Breast epithelium (tissue), 4 donors: Measurements from ENCODE around the gene SEMA3G. TPM values are rescaled to one million over a fixed set of nuclear protein-coding genes. Genes with fewer than 3 reads are reported as not detected.

Experiments
- DNase-seq, 2 donors: peaks; one replicate each; pipeline ENCODE4 v3.0.0-alpha.2; 2019; ENCODE audit warnings: low spot score in 2 of 2
- H3K27ac ChIP-seq, 2 donors: fragments of 200-600 bp; sonication (generic) in 1 of 2; one replicate each; pipeline ENCODE4 v1.5.1; 2016 to 2019; ENCODE audit warnings: mild to moderate bottlenecking in 1 of 2
- H3K27me3 ChIP-seq, 2 donors: fragments of 200-600 bp; sonication (generic) in 1 of 2; one replicate each; pipeline versions ENCODE4 v1.5.1 to v1.6.0; 2017 to 2019; ENCODE audit warnings: control low read depth in 1 of 2, mild to moderate bottlenecking in 1 of 2
- H3K36me3 ChIP-seq: fragments of 200-600 bp; one replicate; pipeline ENCODE4 v1.5.1; 2019
- H3K4me1 ChIP-seq, 2 donors: fragments of 200-600 bp; sonication (generic); one replicate each; pipeline ENCODE4 v1.5.1; 2016 to 2019; ENCODE audit warnings: control low read depth in 1 of 2
- H3K4me3 ChIP-seq, 3 donors: fragments of 200-600 bp; sonication (generic); 1 replicate in 2 of 3; 2 replicates in 1 of 3; pipeline ENCODE4 v1.5.1; 2016 to 2019; ENCODE audit warnings: mild to moderate bottlenecking in 3 of 3, moderate library complexity in 2 of 3
- H3K9me3 ChIP-seq, 2 donors: fragments of 200-600 bp; sonication (generic) in 1 of 2; one replicate each; pipeline ENCODE4 v1.5.1; 2016 to 2019; ENCODE audit warnings: control low read depth in 1 of 2
- CTCF ChIP-seq, 3 donors: fragments of 450-650 bp; IDR thresholded peaks; one replicate each; pipeline ENCODE4 v1.5.1; 2016 to 2017; ENCODE audit warnings: antibody characterized with exemption in 3 of 3, mild to moderate bottlenecking in 3 of 3, moderate library complexity in 3 of 3
- POLR2A ChIP-seq: fragments of 450-650 bp; IDR thresholded peaks from one replicate; pipeline ENCODE4 v1.6.1; 2016; ENCODE audit warnings: antibody characterized with exemption, mild to moderate bottlenecking, moderate library complexity
- POLR2AphosphoS5 ChIP-seq, 3 donors: sonication (generic); formaldehyde crosslinking; IDR thresholded peaks; one replicate each; pipeline ENCODE4 v1.6.1; 2017; ENCODE audit warnings: antibody characterized with exemption in 3 of 3
- intact Hi-C: fragments of 100-400 bp; cut with DNase I; formaldehyde crosslinking; loops from one replicate; pipeline ENCODE4 v1.15.1; 2023; ENCODE audit warnings: low total_unique reads
- total RNA-seq, 3 donors: library from RNA; depleted of rRNA; stranded (reverse); fragments of >200 nt; gene quantifications; one replicate each; pipeline ENCODE4 v1.1.0, GENCODE V29; 2016

Gene SEMA3G
- total RNA-seq, 3 donors from 2014 or later, result 12.3 to 255 (median 70.1) TPM

DNA sequence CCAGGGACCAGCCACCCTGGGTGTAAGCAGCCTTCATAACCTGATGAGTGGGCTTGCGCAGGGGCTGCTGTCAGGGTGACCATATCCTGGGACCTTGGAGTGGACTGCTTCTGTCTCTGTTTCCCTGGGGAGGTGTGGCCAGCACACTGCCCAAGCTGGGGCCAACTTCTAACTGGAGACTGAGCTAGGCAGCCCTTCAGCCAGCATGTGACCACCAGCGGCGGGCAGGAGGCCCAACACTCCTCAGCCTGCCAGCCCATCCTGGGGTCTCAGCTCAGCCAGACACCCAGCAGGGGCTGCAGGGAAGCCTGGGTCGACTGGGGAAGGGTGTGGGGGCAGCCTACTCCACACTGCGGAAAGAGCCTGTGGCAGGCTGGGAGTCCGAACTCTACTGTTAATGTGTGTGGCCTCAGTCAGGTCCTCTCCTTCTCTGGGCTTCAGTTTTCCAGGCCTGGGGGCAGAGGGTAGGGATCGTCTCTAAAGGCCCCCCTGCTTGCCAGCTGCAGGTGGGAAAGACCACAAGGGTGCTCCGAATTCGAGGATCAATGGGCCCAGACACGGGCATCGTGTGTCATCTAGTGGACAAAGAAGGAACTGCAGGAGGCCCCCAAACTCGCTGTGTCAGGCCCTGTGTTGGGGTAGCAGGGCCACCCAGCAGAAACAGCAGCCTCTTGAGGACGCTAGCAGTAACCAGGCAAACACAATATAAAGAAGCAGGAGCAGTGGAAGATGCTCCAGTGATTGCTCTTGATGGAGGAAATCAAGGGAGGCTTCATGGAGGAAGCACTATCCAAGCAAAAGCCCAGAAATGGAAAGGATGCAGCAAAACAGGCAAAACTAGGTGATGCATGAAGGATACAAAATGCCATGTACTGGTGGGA, 2.0 kb upstream of the SEMA3G start:
- Histone ChIP-seq H3K4me3 (no peak overlapping the region), H3K9me3 (no peaks in the 10 kb centered on the region), H3K27me3 (no peaks in the 10 kb centered on the region), H3K4me1 (peaks cover 0 to 6% of the 10 kb centered on the region in 2 donors), H3K27ac (peak overlapping the region in 1 of 2 donors; percentile 59), H3K36me3 (no peaks in the 10 kb centered on the region)
- intact Hi-C loops, result no loop called here
- DNase-seq, result no peak
- TF ChIP-seq CTCF (IDR thresholded peaks at IDR 0.05), result peak; percentile 97 to 99 (median 99)
- TF ChIP-seq POLR2A, result no peak

GRCh38 chr3:52446042-52446441, 1.1 kb upstream of the SEMA3G start:
- DNase-seq, result no peak
- intact Hi-C loops, result no loop called here
- TF ChIP-seq POLR2A, result no peak
- no peak for TF ChIP-seq POLR2AphosphoS5 (IDR thresholded peaks at IDR 0.05)
- no peak for TF ChIP-seq CTCF (IDR thresholded peaks at IDR 0.05)
- no peaks in the 10 kb centered on the region for H3K27me3 ChIP-seq
- H3K4me1 ChIP-seq, result peaks cover 0 to 6% of the 10 kb centered on the region in 2 donors
- H3K27ac ChIP-seq, result peak overlapping the region in 1 of 2 donors; percentile 59
- H3K9me3 ChIP-seq, result no peaks in the 10 kb centered on the region
- no peak overlapping the region for H3K4me3 ChIP-seq
- no peaks in the 10 kb centered on the region for H3K36me3 ChIP-seq

DNA sequence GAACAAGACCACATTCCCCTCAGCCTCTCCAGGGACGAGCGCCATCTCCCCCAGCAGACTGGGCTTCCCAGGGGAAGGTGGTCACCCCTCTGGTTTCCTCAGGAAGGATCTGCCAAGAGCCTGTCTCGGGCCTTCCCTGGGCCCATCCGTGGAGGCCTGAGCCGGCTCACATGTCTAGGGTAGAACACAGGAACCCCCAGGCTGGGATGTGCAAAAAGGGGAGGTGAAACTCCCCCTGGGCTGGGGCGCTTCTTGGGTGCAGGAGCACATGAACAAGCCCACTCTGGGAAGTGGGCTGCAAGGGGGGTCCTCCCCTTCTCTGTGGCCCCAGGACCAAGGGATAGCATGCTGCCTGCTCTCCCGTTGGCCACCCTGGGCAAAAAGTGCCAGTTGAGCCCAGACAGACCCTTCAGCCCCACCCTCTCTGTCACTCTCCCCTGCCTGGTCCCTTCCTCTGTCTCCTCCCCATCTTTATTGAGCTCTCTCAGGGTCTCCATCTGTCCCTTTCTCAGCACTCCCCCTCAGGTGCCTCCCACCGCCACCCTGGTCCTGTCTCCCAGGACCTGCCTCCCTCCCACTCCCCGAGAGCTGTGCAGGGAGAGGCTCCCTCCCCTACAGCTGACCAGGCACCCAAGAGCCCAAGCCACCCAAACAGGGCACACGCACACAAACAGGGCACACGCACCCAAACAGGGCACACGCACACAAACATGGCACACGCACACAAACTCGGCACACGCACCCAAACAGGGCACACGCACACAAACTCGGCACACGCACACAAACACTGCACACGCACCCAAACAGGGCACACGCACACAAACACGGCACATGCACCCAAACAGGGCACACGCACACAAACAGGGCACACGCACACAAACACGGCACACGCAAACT, 864 bp downstream of the SEMA3G start:
- no peak for DNase-seq
- Histone ChIP-seq H3K27me3 (no peaks in the 10 kb centered on the region), H3K36me3 (no peaks in the 10 kb centered on the region), H3K4me1 (no peaks in the 10 kb centered on the region), H3K27ac (peak overlapping the region in 1 of 2 donors; percentile 66), H3K9me3 (no peaks in the 10 kb centered on the region), H3K4me3 (peak overlapping the region; percentile 26 to 52 (median 39))
- intact Hi-C loops, result no loop called here
- TF ChIP-seq POLR2A, result no peak

GRCh38 chr3:52443268-52443610, 1.7 kb downstream of the SEMA3G start:
- intact Hi-C loops, result no loop called here
- Histone ChIP-seq H3K4me3 (peak overlapping the region in 2 of 3 donors; percentile 26 to 52), H3K27me3 (no peaks in the 10 kb centered on the region), H3K4me1 (no peaks in the 10 kb centered on the region), H3K9me3 (no peaks in the 10 kb centered on the region), H3K27ac (peak overlapping the region in 1 of 2 donors; percentile 66), H3K36me3 (no peaks in the 10 kb centered on the region)
- no peak for DNase-seq
- TF ChIP-seq POLR2AphosphoS5 (IDR thresholded peaks at IDR 0.05), result no peak
- no peak for TF ChIP-seq POLR2A
- no peak for TF ChIP-seq CTCF (IDR thresholded peaks at IDR 0.05)

DNA sequence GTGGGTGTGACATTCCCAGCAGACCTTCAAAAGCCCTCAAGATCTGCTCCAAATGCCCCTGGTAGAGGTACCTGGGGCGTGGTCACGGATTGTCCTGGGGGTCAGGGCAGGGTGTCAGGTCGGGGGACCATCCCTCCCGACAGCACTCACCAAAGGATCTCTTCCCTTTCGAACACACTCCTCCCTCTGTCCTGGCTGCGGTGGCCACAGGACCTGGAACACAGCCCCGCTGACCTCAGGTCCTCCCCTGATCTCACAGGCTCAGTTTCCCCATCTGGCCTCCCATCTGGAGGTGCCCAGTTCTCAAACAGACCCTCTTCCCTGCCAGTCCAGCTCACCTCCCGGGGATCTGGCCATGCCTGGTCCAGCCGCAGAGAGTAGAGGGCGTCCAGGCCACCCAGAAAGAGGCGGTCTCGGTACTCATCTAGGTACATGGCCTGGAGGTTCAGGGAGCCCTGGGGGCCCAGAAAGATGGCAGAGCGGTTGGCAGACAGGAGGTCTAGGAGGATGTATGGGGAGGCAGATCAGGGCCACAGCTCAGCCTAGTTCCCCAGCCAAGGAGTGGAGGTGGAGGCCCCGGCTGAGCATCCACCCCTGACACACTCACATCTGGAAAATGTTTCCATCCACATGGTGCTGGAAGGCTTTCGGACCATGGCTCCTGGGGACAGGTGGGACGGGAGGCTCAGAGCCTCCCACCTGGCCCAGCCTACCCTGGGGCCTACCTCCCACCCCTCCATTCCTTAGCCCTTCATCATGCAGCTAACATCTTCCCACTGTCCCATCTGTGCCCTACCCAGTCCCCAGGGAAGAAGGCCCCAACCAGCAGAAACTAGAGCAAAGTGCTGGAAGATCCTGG, 2.3 kb downstream of the SEMA3G start:
- Histone ChIP-seq H3K4me1 (no peaks in the 10 kb centered on the region), H3K27me3 (no peaks in the 10 kb centered on the region), H3K4me3 (peak overlapping the region in 2 of 3 donors; percentile 26 to 52), H3K9me3 (no peaks in the 10 kb centered on the region), H3K27ac (peak overlapping the region in 1 of 2 donors; percentile 66), H3K36me3 (no peaks in the 10 kb centered on the region)
- intact Hi-C loops, result no loop called here
- no peak for TF ChIP-seq POLR2AphosphoS5 (IDR thresholded peaks at IDR 0.05)
- no peak for TF ChIP-seq POLR2A
- no peak for TF ChIP-seq CTCF (IDR thresholded peaks at IDR 0.05)
- no peak for DNase-seq
